ENCODE results near the gene UBAC2. TPM values are rescaled to one million over a fixed set of nuclear protein-coding genes. Genes with fewer than 3 reads are reported as not detected.

UBAC2 gene
- total RNA-seq, 1 experiment from 2014 or later, result 41.0 TPM

DNA sequence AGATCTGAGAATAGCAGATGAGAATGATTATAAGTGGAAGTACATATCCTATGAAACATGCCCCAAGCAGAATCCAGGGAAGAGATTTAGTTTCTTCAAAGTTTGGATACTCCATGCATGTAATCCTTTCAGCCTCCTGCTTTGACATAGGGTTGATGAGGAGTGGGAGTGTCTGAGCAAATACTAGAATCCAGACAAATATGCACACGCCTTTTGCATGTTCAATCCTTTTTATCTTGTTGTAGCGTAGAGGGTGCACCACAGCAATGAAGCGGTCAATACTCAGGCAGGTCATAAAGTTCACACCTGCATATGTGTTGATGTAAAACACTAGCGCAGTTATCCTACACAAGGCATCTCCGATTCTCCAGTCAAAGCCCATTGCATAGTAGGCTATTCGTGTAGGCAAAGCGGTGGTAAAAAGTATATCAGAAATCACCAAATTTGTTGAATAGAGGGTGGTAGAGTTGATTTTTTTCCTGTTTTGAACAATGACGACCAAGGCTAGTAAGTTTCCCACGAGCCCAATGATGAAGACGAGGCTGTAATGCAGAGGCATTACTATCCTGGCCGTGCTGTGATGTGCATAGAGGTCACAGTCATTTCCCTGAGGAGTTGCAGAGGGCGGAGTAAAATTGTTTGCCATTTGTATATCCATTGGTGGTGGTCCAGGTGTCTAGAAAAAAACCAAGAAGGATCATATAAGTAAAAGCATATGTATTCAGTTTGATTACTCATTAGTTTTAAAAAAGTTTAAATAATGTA is 95.0 kb downstream of the UBAC2 start:
- CTCF ChIA-PET, result no interaction called here
- H3K9me3 Mint-ChIP-seq (ENCODE audit: low read depth, unreplicated experiment), result no peaks in the 10 kb centered on the region
- H3K27ac Mint-ChIP-seq (ENCODE audit: unreplicated experiment), result no peak overlapping the region
- intact Hi-C loops (cut with micrococcal nuclease; ENCODE audit: unreplicated experiment), result no loop called here
- no peak for DNase-seq
- H3K4me1 Mint-ChIP-seq (ENCODE audit: low read depth, unreplicated experiment), result no peaks in the 10 kb centered on the region
- TF ChIP-seq, protein P1, sequence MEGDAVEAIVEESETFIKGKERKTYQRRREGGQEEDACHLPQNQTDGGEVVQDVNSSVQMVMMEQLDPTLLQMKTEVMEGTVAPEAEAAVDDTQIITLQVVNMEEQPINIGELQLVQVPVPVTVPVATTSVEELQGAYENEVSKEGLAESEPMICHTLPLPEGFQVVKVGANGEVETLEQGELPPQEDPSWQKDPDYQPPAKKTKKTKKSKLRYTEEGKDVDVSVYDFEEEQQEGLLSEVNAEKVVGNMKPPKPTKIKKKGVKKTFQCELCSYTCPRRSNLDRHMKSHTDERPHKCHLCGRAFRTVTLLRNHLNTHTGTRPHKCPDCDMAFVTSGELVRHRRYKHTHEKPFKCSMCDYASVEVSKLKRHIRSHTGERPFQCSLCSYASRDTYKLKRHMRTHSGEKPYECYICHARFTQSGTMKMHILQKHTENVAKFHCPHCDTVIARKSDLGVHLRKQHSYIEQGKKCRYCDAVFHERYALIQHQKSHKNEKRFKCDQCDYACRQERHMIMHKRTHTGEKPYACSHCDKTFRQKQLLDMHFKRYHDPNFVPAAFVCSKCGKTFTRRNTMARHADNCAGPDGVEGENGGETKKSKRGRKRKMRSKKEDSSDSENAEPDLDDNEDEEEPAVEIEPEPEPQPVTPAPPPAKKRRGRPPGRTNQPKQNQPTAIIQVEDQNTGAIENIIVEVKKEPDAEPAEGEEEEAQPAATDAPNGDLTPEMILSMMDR (IDR thresholded peaks at IDR 0.05; ENCODE audit: unreplicated experiment), result no peak
- BruUV-seq (replicated peaks), result no TSS peak
- H3K36me3 Mint-ChIP-seq (ENCODE audit: insufficient read depth, unreplicated experiment), result no peaks in the 10 kb centered on the region
- no peak overlapping the region for H3K4me3 Mint-ChIP-seq (ENCODE audit: low read depth, unreplicated experiment)
- H3K27me3 Mint-ChIP-seq (ENCODE audit: unreplicated experiment), result no peaks in the 10 kb centered on the region

- H3K36me3 Mint-ChIP-seq (ENCODE audit: insufficient read depth, unreplicated experiment), result no peaks in the 10 kb centered on the region
- no peak overlapping the region for H3K4me3 Mint-ChIP-seq (ENCODE audit: low read depth, unreplicated experiment)
- intact Hi-C loops (cut with micrococcal nuclease; ENCODE audit: unreplicated experiment), result no loop called here
- no peak overlapping the region for H3K27ac Mint-ChIP-seq (ENCODE audit: unreplicated experiment)
- no peak for DNase-seq
- H3K4me1 Mint-ChIP-seq (ENCODE audit: low read depth, unreplicated experiment), result no peaks in the 10 kb centered on the region
- no peaks in the 10 kb centered on the region for H3K9me3 Mint-ChIP-seq (ENCODE audit: low read depth, unreplicated experiment)
- TF ChIP-seq, protein P1 (IDR thresholded peaks at IDR 0.05; ENCODE audit: unreplicated experiment), result no peak
- no peaks in the 10 kb centered on the region for H3K27me3 Mint-ChIP-seq (ENCODE audit: unreplicated experiment)
- CTCF ChIA-PET, result no interaction called here
- no TSS peak for BruUV-seq (replicated peaks)
Measured at GRCh38 chr13:99296398-99296797, 95.7 kb downstream of the UBAC2 start.

- H3K4me3 Mint-ChIP-seq (ENCODE audit: low read depth, unreplicated experiment), result no peak overlapping the region
- TF ChIP-seq, protein P1 (IDR thresholded peaks at IDR 0.05; ENCODE audit: unreplicated experiment), result no peak
- CTCF ChIA-PET, result no interaction called here
- H3K9me3 Mint-ChIP-seq (ENCODE audit: low read depth, unreplicated experiment), result no peaks in the 10 kb centered on the region
- H3K36me3 Mint-ChIP-seq (ENCODE audit: insufficient read depth, unreplicated experiment), result no peaks in the 10 kb centered on the region
- H3K27ac Mint-ChIP-seq (ENCODE audit: unreplicated experiment), result no peak overlapping the region
- intact Hi-C loops (cut with micrococcal nuclease; ENCODE audit: unreplicated experiment), result no loop called here
- H3K4me1 Mint-ChIP-seq (ENCODE audit: low read depth, unreplicated experiment), result no peaks in the 10 kb centered on the region
- no TSS peak for BruUV-seq (replicated peaks)
- H3K27me3 Mint-ChIP-seq (ENCODE audit: unreplicated experiment), result no peaks in the 10 kb centered on the region
- DNase-seq, result no peak
Measured at GRCh38 chr13:99297331-99297730, 96.7 kb downstream of the UBAC2 start.

DNA sequence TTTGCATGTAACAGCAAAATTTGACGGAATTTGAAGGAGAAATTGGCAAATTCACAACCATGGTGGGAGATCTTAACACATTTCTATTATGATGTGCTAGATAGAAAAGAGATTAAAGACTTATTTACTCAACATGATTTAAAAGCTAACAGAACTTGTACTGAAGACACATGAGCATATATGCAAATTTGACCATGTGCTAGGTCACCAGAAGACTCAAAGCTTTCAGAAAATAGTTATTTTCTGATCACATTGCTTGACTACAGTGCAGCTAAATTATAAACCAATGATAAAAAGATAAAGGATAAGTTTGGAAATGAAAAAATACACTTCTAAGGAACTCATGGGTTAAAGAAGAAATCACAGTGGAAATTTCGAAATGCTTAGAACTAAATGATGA is 97.4 kb downstream of the UBAC2 start:
- Mint-ChIP-seq H3K4me1 (ENCODE audit: low read depth, unreplicated experiment) (no peaks in the 10 kb centered on the region), H3K4me3 (ENCODE audit: low read depth, unreplicated experiment) (no peak overlapping the region), H3K27ac (ENCODE audit: unreplicated experiment) (no peak overlapping the region), H3K36me3 (ENCODE audit: insufficient read depth, unreplicated experiment) (no peaks in the 10 kb centered on the region), H3K27me3 (ENCODE audit: unreplicated experiment) (no peaks in the 10 kb centered on the region), H3K9me3 (ENCODE audit: low read depth, unreplicated experiment) (no peaks in the 10 kb centered on the region)
- TF ChIP-seq, protein P1 (IDR thresholded peaks at IDR 0.05; ENCODE audit: unreplicated experiment), result no peak
- BruUV-seq (replicated peaks), result no TSS peak
- CTCF ChIA-PET, result no interaction called here
- intact Hi-C loops (cut with micrococcal nuclease; ENCODE audit: unreplicated experiment), result no loop called here
- DNase-seq, result no peak
